ENCODE data around the gene PERM1. TPM values are rescaled to one million over a fixed set of nuclear protein-coding genes. Genes with fewer than 3 reads are reported as not detected.

Gene PERM1
- total RNA-seq, result under 0.01 TPM in 1 of 2 replicates, not detected in the other

GRCh38 chr1:981955-982558 is at the start of gene PERM1:
TSS of gene PERM1 (minus strand) at chr1:982093. CDS start at chr1:981029, 1,064 bp downstream.

GRCh38 chr1:1020000-1020404 is 38.1 kb upstream of the PERM1 start, which contains the start of gene AGRN:
TSS of gene AGRN (plus strand) at chr1:1020120. CDS start at chr1:1020173, 53 bp downstream.

GRCh38 chr1:1013105-1013921 is 31.4 kb upstream of the PERM1 start, which contains the start of gene ISG15:
TSS of gene ISG15 (plus strand) at chr1:1013497. CDS start at chr1:1013574, 77 bp downstream.

GRCh38 chr1:999725-1000356 is 17.9 kb upstream of the PERM1 start, which contains the start of gene HES4:
TSS of gene HES4 (minus strand) at chr1:1000097. CDS start at chr1:999973, 124 bp downstream.

GRCh38 chr1:966135-966703 is 15.7 kb downstream of the PERM1 start, which contains the start of gene PLEKHN1:
TSS of gene PLEKHN1 (plus strand) at chr1:966482. CDS start at chr1:966532, 50 bp downstream.

GRCh38 chr1:960363-961131 is 21.3 kb downstream of the PERM1 start, which contains the start of gene KLHL17:
TSS of gene KLHL17 (plus strand) at chr1:960584. CDS start at chr1:960694, 110 bp downstream.

GRCh38 chr1:958823-959730 is 22.8 kb downstream of the PERM1 start, which contains the start of gene NOC2L:
TSS of gene NOC2L (minus strand) at chr1:959256. CDS start at chr1:959240, 16 bp downstream.

Other genes starting within 250 kb of the PERM1 start
- 7.5 and 30.3 TPM in 2 replicates for gene SAMD11, start 58.2 kb downstream of the PERM1 start, total RNA-seq
- gene NOC2L, start 22.8 kb downstream of the PERM1 start, total RNA-seq, result 74.6 and 75.0 TPM in 2 replicates
- gene KLHL17, start 21.5 kb downstream of the PERM1 start, total RNA-seq, result 4.9 and 6.9 TPM in 2 replicates
- 0.09 and 0.63 TPM in 2 replicates for gene PLEKHN1, start 15.6 kb downstream of the PERM1 start, total RNA-seq
- 0.43 and 1.1 TPM in 2 replicates for gene HES4, start 18.0 kb upstream of the PERM1 start, total RNA-seq
- gene ISG15, start 31.4 kb upstream of the PERM1 start, total RNA-seq, result 95.7 and 131 TPM in 2 replicates
- gene AGRN, start 38.0 kb upstream of the PERM1 start, total RNA-seq, result 22.7 and 38.8 TPM in 2 replicates
- gene RNF223, start 92.2 kb upstream of the PERM1 start, total RNA-seq, result under 0.01 TPM in 1 of 2 replicates, not detected in the other
- 2.1 and 3.2 TPM in 2 replicates for gene C1orf159, start 134.0 kb upstream of the PERM1 start, total RNA-seq
- gene TTLL10, start 191.8 kb upstream of the PERM1 start, total RNA-seq, result not detected in 2 replicates
- gene TNFRSF18, start 224.5 kb upstream of the PERM1 start, total RNA-seq, result 0.34 and 0.79 TPM in 2 replicates
- gene TNFRSF4, start 232.1 kb upstream of the PERM1 start, total RNA-seq, result under 0.01 TPM in 1 of 2 replicates, not detected in the other
- 136 and 144 TPM in 2 replicates for gene SDF4, start 249.9 kb upstream of the PERM1 start, total RNA-seq